Loucy (cell line): ENCODE results near the gene DRD2.

Experiments
- H2AFZ ChIP-seq: fragments of 200-600 bp; sonication (generic); 2 replicates; pipeline ENCODE4 v1.6.0; 2016; ENCODE audit warnings: antibody characterized with exemption, mild to moderate bottlenecking, low read length, moderate library complexity
- H3F3A ChIP-seq: fragments of 200-600 bp; 2 replicates; pipeline ENCODE4 v1.6.0; 2016; ENCODE audit warnings: antibody characterized with exemption, low read depth, mild to moderate bottlenecking
- H3K27me3 ChIP-seq: fragments of 200-600 bp; sonication (generic); 2 replicates; pipeline ENCODE4 v1.6.1; 2014; ENCODE audit warnings: low read length, mild to moderate bottlenecking; ENCODE audit not compliant: insufficient read depth, poor library complexity, severe bottlenecking
- H3K36me3 ChIP-seq: fragments of 200-600 bp; sonication (generic); 2 replicates; pipeline ENCODE4 v1.6.1; 2016; ENCODE audit warnings: low read length; ENCODE audit not compliant: insufficient read depth
- H3K4me1 ChIP-seq: fragments of 200-600 bp; sonication (generic); 2 replicates; pipeline ENCODE4 v1.5.1; 2014; ENCODE audit warnings: low read length, mild to moderate bottlenecking; ENCODE audit not compliant: insufficient read depth, poor library complexity, severe bottlenecking
- H3K4me2 ChIP-seq: fragments of 200-600 bp; sonication (generic); 2 replicates; pipeline ENCODE4 v1.6.0; 2014; ENCODE audit warnings: antibody characterized with exemption, low read length, low read depth, mild to moderate bottlenecking; ENCODE audit not compliant: poor library complexity, severe bottlenecking
- H3K4me3 ChIP-seq: fragments of 200-600 bp; sonication (generic); 2 replicates; pipeline ENCODE4 v1.5.1; 2014; ENCODE audit warnings: low read length, mild to moderate bottlenecking, mixed read lengths; ENCODE audit not compliant: poor library complexity, severe bottlenecking
- H3K79me2 ChIP-seq: fragments of 200-600 bp; sonication (generic); 2 replicates; pipeline ENCODE4 v1.6.1; 2014; ENCODE audit warnings: low read length; ENCODE audit not compliant: insufficient read depth
- H3K9ac ChIP-seq: fragments of 200-600 bp; sonication (generic); 2 replicates; pipeline ENCODE4 v1.6.0; 2014; ENCODE audit warnings: mild to moderate bottlenecking, low read depth, low read length, moderate library complexity; ENCODE audit not compliant: poor library complexity, severe bottlenecking
- H3K9me2 ChIP-seq: fragments of 200-600 bp; sonication (generic); replicated peaks from 2 replicates; pipeline ENCODE4 v1.6.1; 2016; ENCODE audit warnings: low read depth, low read length, mixed read lengths
- H3K9me3 ChIP-seq: fragments of 200-600 bp; sonication (generic); 2 replicates; pipeline ENCODE4 v1.6.1; 2014; ENCODE audit warnings: mild to moderate bottlenecking, antibody characterized with exemption, low read length, low read depth; ENCODE audit not compliant: insufficient read depth
- H4K20me1 ChIP-seq: fragments of 200-600 bp; sonication (generic); 2 replicates; pipeline ENCODE4 v1.6.0; 2014; ENCODE audit warnings: antibody characterized with exemption, low read length, mild to moderate bottlenecking; ENCODE audit not compliant: insufficient read depth, poor library complexity, severe bottlenecking
- CTCF ChIP-seq: fragments of 200-600 bp; sonication (generic); conservative IDR thresholded peaks from 2 replicates; pipeline ENCODE4 v1.5.1; 2014; ENCODE audit warnings: mild to moderate bottlenecking, antibody characterized with exemption, low read length
- EZH2phosphoT487 ChIP-seq: fragments of 200-600 bp; IDR thresholded peaks from 2 replicates; pipeline ENCODE4 v1.6.1; 2018; ENCODE audit warnings: antibody characterized with exemption, mild to moderate bottlenecking, moderate library complexity, borderline replicate concordance

The DRD2 gene

DNA sequence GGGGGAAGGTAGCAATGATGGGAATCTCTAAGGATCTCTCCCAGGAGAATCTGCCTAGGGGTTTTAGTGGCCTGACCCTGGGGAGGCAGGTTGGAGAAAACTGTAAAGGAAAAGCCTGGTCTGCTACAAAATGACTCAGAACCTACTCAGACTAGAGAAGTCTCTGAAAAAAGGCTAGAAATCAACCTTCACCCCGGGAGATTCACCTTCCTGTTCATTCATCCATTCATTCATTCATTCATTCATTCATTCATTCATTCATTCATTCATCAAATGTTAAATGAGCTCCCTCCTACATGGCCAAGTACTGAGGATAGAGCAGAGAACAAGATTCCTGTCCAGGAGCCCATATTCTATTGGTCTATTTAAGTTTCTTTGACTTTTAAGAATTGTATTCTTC lies 96.5 kb downstream of the DRD2 start:
- Histone ChIP-seq H3K79me2 (no peaks in the 10 kb centered on the region), H2AFZ (no peak overlapping the region), H3K4me1 (no peaks in the 10 kb centered on the region), H3K9me2 (no peaks in the 10 kb centered on the region), H3K9ac (no peak overlapping the region), H3K27me3 (no peaks in the 10 kb centered on the region), H3K4me3 (no peak overlapping the region), H3F3A (no peaks in the 10 kb centered on the region), H3K4me2 (no peak overlapping the region), H3K9me3 (no peaks in the 10 kb centered on the region), H4K20me1 (no peaks in the 10 kb centered on the region), H3K36me3 (no peaks in the 10 kb centered on the region)
- TF ChIP-seq EZH2phosphoT487 (no peak), CTCF (no peak)

DNA sequence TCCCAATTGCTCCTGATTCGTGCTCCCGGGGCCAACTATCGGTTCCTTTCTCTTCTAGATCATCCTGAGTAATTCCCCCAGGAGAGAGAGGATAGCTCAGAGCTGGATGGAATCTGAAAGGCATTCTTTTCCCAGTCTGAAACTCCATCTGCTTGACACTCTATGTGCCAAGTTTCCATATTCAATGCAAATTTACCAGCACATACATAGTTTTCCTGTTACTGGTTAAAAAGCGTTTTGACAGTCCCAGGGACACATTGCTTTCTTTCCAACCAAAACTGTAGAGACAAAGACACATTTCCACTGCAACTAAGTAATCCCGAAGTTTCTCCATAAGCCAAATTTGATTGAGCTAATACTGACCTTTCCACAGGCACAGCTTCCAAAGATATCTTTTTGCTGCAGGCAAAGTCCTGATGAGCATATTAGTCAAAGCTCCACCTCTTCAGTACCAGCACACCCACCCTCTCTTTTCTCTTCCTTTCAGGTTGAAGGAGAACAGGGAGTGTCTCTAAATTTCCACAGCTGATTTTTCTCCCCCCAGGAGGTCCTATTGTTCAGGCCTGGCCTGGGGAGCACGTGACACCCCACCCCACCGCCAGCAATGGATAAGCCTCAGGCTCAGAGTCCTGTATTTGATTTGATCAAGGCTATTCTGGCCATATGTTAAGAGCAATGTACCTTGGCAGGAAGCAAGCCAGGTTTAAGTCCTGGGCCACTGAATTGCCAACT lies 97.4 kb downstream of the DRD2 start:
- Histone ChIP-seq H3K9me2 (no peaks in the 10 kb centered on the region), H3K9ac (no peak overlapping the region), H4K20me1 (no peaks in the 10 kb centered on the region), H3K4me1 (no peaks in the 10 kb centered on the region), H3K9me3 (no peaks in the 10 kb centered on the region), H3K4me2 (no peak overlapping the region), H3K36me3 (no peaks in the 10 kb centered on the region), H2AFZ (no peak overlapping the region), H3K27me3 (no peaks in the 10 kb centered on the region), H3K4me3 (no peak overlapping the region), H3K79me2 (no peaks in the 10 kb centered on the region), H3F3A (no peaks in the 10 kb centered on the region)
- TF ChIP-seq EZH2phosphoT487: no peak
- TF ChIP-seq CTCF: no peak

- H3K4me2 ChIP-seq: no peak overlapping the region
- H3K9ac ChIP-seq: no peak overlapping the region
- no peak overlapping the region for H3K4me3 ChIP-seq
- no peak overlapping the region for H2AFZ ChIP-seq
- H3K4me1 ChIP-seq: no peaks in the 10 kb centered on the region
- no peaks in the 10 kb centered on the region for H4K20me1 ChIP-seq
- TF ChIP-seq EZH2phosphoT487 (no peak), CTCF (no peak)
- H3K79me2 ChIP-seq: no peaks in the 10 kb centered on the region
- H3K27me3 ChIP-seq: no peaks in the 10 kb centered on the region
- no peaks in the 10 kb centered on the region for H3K36me3 ChIP-seq
- H3K9me3 ChIP-seq: no peaks in the 10 kb centered on the region
- no peaks in the 10 kb centered on the region for H3F3A ChIP-seq
- no peaks in the 10 kb centered on the region for H3K9me2 ChIP-seq
Observed at GRCh38 chr11:113376156-113376555, 99.0 kb downstream of the DRD2 start.
